GM19023 (cell line): ENCODE results near the gene GSTO1.
"Not testable (repeated sequence)": the region's sequence is repeated elsewhere in the genome, so short reads cannot be mapped to it uniquely, and the experiment has no call there.

Source experiments
- ATAC-seq: cut with Tn5 transposase; IDR thresholded peaks from one replicate; pipeline ENCODE4 v1.9.1; 2021; ENCODE audit warnings: mild to moderate bottlenecking, moderate library complexity; ENCODE audit not compliant: unreplicated experiment

GSTO1 gene

DNA sequence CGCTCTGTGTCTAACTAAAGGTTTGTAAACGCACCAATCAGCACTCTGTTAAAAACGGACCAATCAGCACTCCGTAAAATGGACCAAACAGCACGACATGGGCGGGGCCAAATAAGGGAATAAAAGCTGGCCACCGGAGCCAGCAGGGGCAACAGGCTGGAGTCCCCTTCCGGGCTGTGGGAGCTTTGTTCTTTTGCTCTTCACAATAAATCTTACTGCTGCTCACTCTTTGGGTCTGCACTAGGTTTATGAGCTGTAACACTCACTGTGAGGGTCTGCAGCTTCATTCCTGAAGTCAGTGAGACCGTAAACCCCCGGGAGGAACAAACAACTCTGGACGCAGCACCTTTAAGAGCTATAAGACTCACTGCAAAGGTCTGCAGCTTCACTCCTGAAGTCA, 5.8 kb upstream of the GSTO1 start:
- not testable (repeated sequence) for ATAC-seq

DNA sequence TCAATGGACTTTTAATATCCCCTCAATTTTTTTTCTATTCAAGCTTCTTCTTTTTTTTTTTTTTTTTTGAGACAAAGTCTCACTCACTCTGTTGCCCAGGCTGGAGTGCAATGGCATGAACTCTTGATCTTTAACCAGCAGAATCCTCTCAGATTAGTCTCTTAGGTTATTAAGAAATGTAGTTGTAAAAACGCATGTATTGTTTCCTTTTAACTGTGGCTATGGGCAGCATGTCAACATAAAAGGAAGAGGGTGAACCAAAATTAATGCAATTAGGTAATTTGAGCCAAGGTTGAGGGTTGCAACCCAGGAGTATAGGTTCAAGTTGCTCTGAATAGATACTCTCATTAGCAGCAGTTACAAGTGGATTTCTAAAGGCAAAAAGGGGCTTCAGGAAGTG, 4.3 kb upstream of the GSTO1 start:
- no peak for ATAC-seq

DNA sequence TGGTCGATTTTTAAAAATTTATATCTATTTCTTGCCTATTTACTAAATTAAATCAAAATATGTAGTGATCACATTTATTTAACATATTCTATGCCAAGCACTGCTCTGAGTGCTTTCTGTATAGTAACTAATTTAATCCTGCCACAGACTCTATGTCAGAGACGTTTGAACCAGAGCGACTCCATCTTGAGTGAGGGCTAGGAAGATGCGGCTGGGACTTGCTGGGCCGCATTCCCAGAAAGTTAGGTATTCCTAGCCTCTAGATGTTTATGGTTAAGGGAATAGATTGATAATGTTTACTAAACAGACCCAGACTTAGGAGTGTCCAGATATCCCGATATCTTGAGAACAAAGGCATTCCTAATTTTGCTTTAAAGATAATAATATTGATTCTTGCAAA, 3.2 kb upstream of the GSTO1 start:
- no peak for ATAC-seq

DNA sequence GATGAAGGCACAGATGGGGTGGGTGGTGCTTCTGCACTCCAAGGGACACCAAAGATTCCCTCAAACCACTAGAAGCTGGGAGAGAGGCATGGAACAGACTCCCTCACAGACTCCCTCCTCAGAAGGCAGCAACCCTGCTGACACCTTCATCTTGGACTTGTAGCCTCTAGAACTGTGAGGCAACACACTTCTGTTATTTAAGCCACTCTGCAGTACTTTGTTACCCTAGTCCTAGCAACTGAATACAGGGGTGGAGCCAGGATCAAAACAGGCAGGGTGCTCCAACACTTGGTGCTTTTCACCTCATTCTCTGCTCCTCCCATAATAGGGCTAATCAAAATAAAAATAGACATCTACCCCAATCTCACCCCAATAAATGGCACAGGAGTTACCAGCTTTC, 2.3 kb upstream of the GSTO1 start:
- ATAC-seq: no peak

DNA sequence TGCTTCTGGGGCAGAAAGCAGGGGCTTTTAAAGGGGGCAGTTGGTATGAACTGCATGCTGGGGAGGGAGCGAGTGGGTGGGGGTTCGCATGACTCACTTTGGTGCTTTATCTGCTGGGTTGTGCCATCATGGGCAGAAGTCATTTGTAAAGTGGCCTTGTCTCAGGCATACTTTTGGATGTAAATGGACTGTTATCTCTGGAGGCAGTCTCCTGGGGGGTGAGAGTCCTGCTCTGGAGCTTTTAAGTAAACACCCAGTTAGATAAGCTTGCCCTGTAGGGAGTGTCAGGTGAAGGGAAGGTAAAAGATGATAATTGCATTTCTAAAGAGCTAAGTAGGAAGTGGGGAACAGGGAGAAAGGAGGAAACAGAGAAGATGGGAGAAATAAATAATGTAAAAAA, 1.6 kb upstream of the GSTO1 start:
- ATAC-seq: no peak

DNA sequence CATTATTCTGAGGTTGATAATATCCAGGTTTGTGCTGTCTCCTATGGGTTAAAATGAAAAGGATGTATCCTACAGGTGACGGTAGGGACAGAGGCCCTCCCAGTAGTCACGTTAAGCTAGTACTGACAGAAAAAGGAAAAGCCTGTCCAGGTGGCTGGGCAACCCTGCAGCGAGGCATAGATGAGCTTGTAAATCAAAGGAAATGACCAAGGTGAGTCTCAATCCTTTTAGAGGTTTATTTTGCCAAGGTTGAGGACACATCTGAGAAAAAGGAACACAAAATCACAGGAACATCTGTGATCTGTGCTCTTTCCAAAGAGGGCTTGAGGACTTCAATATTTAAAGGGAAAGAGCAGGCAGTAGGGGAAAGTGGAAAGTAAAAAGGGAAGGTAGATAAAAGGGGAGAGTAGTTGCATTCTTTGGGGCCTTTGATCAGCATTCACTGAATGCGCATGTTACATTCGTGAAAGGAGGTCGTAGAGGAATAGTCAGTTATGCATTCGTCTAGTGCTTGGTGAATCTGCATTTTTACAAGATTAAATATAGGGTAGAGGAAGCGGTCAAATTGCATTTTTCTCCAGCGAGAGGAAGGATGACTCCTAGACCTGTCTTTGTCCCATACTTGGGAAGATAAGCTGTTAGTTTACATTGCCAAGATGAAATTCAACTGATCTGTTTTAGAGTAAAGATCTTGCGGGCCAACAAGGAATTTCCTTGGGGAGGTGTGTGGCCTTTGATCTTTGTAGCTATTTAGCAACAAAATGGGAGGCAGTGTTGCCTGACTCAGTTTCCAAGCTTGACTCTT, 884 bp upstream of the GSTO1 start:
- ATAC-seq: no peak

DNA sequence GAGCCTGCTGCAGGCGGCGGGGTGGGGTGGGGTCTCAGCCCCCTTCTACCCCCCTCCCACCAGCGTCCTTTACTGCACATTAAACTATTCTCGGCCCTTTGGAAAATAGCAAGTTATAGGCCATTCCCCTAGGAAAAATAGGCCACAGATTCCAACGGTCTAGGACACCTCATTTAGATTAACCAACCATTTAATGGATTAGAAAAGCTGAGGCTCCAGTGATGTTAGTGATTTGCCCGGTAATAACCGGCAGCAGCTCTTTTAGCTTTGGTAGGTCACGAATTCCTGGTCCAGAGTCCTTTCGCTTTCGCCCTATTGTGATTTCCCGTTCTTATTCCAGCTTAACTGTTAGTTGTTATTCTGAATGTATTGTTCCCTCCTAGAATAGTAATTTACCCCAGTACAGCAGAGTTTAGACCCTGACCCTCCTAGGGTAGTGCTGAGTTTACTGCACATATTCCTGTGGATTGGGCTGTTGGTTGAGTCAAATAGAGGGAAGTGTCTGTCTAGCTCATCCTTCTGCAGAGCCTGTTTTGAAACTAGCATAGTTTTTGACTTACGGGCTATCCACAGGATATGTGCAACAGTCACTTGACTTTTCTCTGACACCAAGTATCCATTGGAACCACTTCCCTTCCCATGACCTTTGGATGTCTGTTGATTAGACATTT, 754 bp downstream of the GSTO1 start:
- no peak for ATAC-seq

DNA sequence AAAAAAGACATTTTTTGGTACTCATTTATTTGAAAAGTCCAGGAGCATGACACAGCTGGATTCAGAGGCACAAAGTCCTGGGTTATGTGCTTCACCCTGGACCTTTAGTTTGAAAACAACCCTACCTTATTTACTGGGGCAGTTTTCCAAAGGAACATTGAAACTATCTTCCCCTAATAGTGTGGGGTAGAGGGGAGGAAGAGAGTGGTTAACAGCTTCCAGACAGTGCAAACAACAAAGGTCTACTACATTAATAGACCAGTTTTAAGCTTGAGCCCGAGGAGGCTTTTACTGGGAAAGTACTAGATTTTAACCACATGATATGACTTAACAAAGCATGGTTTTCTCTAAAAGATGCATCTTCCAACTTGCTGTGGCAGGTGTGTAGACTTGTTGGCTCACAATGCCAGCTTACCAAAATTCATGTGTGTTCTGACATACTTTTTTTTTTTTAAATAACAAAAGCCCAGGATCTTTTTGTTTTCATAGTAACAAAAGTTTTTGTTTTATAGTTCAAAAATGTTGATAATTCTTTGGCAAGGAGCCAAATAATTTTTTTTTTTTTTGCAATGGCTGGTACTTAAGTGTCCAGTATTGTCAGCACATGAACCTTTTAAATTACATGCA, 1.8 kb downstream of the GSTO1 start:
- ATAC-seq: no peak

DNA sequence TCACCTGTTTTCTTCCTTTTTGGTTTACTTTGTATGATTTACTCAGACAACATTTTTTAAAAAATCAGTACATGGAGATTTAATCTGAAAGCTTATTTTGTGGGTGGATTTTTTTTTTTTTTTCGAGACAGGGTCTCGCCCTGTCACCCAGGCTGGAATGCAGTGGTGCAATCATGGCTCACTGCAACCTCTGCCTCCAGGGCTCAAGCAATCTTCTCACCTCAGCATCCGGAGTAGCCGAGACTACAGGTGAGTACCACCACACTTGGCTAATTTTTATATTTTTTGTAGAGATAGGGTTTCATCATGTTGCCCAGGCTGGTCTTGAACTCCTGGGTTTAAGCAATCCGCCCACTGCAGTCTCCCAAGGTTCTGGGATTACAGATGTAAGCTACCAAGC, 2.5 kb downstream of the GSTO1 start:
- ATAC-seq: no peak

DNA sequence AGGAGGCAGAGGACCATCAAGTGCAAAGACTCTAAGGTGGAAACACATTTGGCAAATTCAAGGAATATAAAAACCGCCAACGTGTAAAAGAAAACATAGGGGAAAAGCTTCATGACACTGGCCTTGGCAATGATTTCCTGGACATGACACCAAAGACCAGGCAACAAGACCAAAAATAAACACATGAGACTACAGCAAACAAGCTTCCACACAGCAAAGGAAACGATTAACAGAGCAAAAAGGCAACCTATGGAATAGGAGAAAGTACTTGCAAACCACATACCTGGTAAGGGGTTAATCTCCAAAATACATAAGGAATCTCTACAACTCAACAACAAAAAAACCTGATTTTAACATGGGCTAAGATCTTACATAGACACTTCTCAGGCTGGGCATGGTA, 3.5 kb downstream of the GSTO1 start:
- no peak for ATAC-seq

DNA sequence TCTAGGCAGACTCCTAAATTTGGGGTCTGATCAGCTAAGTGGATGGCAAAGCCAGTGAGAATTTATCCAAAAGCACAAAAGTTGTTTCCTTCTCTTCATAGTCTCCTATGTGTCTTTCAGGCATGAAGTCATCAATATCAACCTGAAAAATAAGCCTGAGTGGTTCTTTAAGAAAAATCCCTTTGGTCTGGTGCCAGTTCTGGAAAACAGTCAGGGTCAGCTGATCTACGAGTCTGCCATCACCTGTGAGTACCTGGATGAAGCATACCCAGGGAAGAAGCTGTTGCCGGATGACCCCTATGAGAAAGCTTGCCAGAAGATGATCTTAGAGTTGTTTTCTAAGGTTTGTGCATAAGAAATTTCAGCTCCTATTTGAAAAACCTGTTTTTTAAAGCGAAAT, 4.8 kb downstream of the GSTO1 start:
- ATAC-seq: no peak

DNA sequence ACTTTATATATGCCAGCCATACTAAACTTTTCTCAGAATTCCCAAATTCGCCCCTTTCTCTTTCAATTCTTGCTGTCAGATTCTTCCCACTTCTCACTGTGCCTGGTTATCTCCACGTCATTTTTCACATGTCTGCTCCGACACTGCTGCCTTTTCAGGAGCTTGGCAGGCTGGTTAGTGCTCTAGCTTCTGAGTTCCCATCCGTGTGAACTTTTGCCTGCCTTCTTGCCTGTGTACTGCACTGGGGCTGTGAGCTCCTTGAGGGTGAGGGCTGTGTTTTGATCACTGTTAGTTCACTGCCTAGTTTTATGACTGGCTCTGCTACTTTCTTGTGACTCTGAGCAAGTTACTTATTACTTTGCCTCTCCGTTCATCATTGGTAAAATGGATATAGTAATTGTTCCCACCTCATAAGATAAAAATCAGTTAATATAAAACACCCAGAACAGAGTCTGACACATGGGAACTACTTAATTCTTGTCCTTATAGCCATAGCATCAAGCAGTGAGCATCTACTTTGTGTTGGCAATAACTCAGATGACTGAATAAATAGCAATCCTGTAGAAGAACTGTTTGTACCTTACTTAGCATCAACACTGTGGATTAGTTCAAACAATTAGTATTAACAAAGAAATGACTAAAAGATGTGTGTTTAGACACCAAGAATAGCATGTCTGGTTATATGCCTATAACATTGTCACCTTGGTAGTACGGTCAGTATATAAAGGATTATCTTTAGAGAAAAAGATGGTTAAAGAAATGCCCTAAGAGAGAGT, 5.5 kb downstream of the GSTO1 start:
- ATAC-seq: no peak

DNA sequence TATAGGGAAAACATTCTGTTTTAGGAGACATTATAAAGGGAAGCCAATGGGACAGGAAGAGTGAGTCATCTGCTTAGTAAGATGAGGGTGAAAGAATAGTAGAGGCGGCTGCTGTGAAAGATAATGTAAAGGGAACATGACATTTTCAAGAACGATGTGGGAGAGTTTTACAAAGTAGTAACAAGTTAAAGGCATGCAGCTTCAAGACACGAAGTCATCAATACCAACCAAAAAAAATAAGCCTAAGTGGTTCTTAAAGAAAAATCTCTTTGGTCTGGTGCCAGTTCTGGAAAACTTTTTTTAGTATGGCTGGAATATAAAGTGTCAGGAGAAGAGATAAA, 6.1 kb downstream of the GSTO1 start:
- no peak for ATAC-seq

DNA sequence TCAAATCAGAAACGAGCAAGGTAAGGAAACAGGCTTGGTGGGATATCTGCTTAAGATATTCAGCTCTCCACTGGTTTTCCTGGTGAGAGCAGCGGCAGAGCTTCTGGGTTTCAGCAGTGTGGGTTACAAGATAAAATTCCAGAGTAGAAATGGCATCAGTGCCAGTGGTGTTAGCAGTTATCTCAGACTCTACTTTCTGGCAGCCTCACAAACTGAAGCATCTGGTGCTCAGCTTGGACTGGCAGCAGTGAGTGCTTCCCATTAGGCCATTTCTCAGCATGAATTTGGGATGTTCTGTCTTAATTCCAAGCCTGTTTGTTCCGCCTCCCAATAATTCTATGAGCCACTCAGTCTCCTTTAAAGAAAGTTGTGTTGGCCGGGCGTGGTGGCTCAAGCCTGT, 7.4 kb downstream of the GSTO1 start:
- no peak for ATAC-seq

DNA sequence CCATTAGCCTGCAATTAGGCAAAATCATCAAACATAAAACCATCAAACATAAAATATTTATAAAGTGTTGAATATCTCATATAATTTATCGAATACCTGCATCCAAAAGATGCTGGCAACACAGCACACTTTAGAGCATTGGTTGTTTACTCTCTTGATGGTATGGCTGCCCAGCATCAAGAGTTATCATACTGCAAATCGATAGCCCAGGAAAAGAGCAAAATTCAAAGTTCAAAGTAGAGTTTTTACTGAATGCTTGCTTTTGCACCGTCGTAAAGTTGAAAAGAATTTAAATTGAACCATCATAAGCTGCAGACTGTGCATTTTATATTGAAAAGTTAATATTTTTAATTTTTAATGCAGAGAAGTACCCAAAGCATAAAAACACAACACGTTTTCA, 10.1 kb downstream of the GSTO1 start:
- ATAC-seq: no peak

DNA sequence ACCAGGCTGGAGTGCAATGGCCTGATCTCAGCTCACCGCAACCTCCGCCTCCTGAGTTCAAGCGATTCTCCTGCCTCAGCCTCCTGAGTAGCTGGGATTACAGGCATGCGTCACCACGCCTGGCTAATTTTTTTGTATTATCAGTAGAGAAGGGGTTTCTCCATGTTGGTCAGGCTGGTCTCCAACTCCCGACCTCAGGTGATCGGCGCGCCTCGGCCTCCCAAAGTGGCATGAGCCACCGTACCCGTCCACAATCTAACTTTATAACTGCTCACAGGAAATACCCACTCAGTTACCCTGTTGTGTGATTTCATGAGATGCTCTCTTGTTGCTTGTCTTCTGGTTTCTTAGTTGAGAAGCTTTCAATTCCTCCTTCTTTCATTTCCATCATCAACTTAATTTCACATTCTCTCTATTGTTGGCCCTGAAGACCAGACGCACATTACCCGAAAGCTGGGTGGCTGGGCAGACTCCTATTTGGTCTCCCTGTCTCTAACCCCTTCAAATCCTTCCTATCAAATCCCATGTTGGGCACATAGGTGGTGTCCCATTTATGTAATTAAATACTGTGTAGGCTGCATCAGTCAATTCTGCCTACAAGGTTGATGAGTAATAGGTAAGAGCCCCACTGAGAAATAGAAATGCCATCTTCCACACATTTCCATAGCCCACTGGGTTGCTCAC, 13.2 kb downstream of the GSTO1 start:
- no peak for ATAC-seq

DNA sequence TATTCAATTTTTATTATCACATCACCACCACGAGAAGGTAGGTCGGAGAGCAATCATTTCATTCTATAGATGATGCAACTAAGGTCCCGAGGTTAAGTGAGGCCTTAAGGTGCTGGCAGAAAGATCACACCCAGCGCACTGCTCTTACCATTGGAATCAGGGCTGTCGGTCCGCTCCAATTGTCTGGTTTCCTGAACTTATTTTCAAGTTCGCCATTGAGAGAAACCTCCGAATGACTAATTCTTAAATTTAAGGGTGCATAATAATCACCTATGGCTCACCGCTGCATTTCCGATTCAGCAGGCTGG, 13.7 kb downstream of the GSTO1 start:
- ATAC-seq: peak; percentile 1

DNA sequence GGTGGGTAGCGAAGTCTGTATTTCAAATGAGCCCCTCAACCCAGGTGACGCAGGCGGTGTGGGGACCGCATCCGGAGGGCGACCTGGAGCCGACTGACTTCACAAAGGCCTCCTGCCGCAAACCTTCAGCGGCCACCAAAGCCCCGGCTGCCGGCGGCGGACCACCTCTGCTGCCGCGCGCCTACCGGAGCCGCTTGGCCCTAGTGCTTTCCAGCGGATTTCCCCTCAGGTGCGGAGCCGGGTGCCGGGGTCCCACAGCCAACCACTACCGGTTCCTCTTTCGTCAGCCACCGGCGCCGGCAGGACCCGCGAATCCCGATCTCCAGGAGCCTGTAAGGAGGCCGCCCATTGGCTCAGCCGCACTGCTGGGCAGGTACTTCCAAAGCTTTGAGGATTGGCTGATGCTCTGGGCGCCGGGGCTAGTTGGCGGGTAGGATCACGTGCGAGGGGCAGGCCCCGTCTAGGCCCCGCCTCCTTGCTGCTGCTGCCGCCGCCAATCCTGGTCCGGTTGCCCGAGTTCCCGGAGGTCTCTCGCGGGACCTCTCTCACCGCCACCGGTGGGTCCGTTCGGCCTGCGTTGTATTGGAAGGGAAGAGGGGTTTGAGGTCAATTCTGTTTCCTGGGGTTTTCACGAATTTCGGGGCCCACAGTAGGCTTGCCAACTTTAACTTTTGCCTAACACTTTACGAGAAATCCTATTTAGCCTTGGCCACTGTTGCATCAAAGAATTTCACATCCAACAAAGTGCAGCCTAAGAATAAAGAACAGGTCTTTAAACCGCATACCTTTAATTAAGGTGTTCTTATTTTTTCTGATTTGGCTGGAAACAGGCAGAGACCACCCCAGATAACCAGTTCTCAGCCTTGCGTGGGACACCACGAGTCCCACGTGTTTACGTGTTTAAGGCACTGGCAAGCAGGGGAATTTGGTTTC, 14.3 kb downstream of the GSTO1 start, which contains the start of gene GSTO2:
GSTO2 (plus strand) TSS at position 472 of the 933 bp plus-strand sequence. CDS start 5,732 bp downstream, outside the sequence.
- peak; percentile 99 for ATAC-seq

DNA sequence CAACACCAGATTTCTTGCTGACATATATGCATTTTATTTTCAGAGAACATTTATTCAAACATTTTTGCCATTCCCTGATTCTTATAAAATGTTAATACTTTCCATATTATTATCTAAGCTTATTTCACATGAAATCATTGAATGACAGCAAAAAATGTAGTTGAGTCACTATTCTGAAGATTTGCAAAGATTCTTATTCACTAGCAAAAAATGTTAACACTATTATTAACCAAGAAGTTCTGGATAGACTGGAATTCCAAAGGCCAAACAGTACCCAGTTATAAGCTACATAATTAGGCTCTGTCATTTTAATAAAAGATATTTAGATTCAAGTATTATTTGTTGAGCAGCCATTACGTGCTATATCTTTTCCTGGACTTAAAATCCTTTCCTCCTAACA, 18.6 kb downstream of the GSTO1 start:
- ATAC-seq: no peak
